Globus pallidus (tissue), 1 donor: ENCODE results near the gene ID3.

Source experiments
- DNase-seq: peaks from one replicate; pipeline ENCODE4 v3.0.0-alpha.2; 2015; ENCODE audit warnings: low spot score

The ID3 gene

GRCh38 chr1:23565776-23566175 is 6.5 kb upstream of the ID3 start:
- no peak for DNase-seq

GRCh38 chr1:23564529-23565122 is 5.3 kb upstream of the ID3 start:
- no peak for DNase-seq

- DNase-seq: no peak
Observed at GRCh38 chr1:23563755-23564374, 4.6 kb upstream of the ID3 start.

- DNase-seq: no peak
Observed at GRCh38 chr1:23563003-23563402, 3.7 kb upstream of the ID3 start.

- peak; percentile 95 for DNase-seq
Observed at GRCh38 chr1:23562137-23562876, 3.0 kb upstream of the ID3 start.

GRCh38 chr1:23561813-23562100 is 2.5 kb upstream of the ID3 start:
- DNase-seq: no peak

GRCh38 chr1:23561076-23561812 is 1.9 kb upstream of the ID3 start:
- no peak for DNase-seq

- DNase-seq: no peak
Observed at GRCh38 chr1:23559985-23560741, 862 bp upstream of the ID3 start.

GRCh38 chr1:23558872-23559135 is 497 bp downstream of the ID3 start:
- DNase-seq: no peak

- DNase-seq: no peak
Observed at GRCh38 chr1:23558140-23558871, 995 bp downstream of the ID3 start.

GRCh38 chr1:23557471-23558124 is 1.7 kb downstream of the ID3 start:
- DNase-seq: no peak

GRCh38 chr1:23556635-23557470 is 2.4 kb downstream of the ID3 start:
- no peak for DNase-seq

- no peak for DNase-seq
Observed at GRCh38 chr1:23555986-23556634, 3.2 kb downstream of the ID3 start.

- DNase-seq: no peak
Observed at GRCh38 chr1:23555270-23555985, 3.9 kb downstream of the ID3 start.

- peak; percentile 89 for DNase-seq
Observed at GRCh38 chr1:23554481-23555269, 4.6 kb downstream of the ID3 start.

- DNase-seq: no peak
Observed at GRCh38 chr1:23554127-23554480, 5.2 kb downstream of the ID3 start.

GRCh38 chr1:23553231-23554126 is 5.8 kb downstream of the ID3 start:
- DNase-seq: no peak
